H1 (cell line): Measurements from ENCODE around the gene CDKN1A. TPM values are rescaled to one million over a fixed set of nuclear protein-coding genes. Genes with fewer than 3 reads are reported as not detected.

Experiments used
- CTCF ChIA-PET: fragments of 300-600 bp; sonication (Branson Sonifier 250); formaldehyde crosslinking; loops from one replicate; lab custom pipeline; 2021; ENCODE audit not compliant: partially characterized antibody; lab: Charles Lee
- POLR2A ChIA-PET: fragments of 300-600 bp; sonication (Branson Sonifier 250); formaldehyde crosslinking; loops from one replicate; lab custom pipeline; 2021; ENCODE audit warnings: inconsistent platforms; ENCODE audit not compliant: partially characterized antibody; lab: Charles Lee
- DNase-seq, 2 experiments: peaks; one replicate each; pipeline versions ENCODE4 v3.0.0 to v3.0.0-alpha.2; 2010 to 2022; ENCODE audit warnings: low spot score in 2 of 2, low read depth in 1 of 2, mixed read lengths in 1 of 2
- FAIRE-seq: peaks from 2 replicates; lab custom pipeline; 2011; peaks lifted over from hg19 to GRCh38; lab: Jason Lieb, UNC
- H2AFZ ChIP-seq: 2 replicates; pipeline ENCODE4 v1.8.1; 2012; ENCODE audit warnings: low read length, inconsistent platforms
- H2AK5ac ChIP-seq: 2 replicates; pipeline ENCODE4 v1.6.1; 2013; ENCODE audit warnings: low read depth, low read length
- H2BK120ac ChIP-seq: replicated peaks from 2 replicates; pipeline ENCODE3; 2013; ENCODE audit warnings: low read depth, low read length, inconsistent platforms
- H2BK12ac ChIP-seq: 2 replicates; pipeline ENCODE4 v1.6.1; 2013; ENCODE audit warnings: low read depth, low read length
- H2BK15ac ChIP-seq: 2 replicates; pipeline ENCODE4 v1.6.1; 2013; ENCODE audit warnings: low read length
- H2BK20ac ChIP-seq: 2 replicates; pipeline ENCODE4 v1.6.1; 2013; ENCODE audit warnings: low read length
- H2BK5ac ChIP-seq: 2 replicates; pipeline ENCODE4 v1.6.1; 2013; ENCODE audit warnings: low read depth, low read length
- H3K14ac ChIP-seq: 2 replicates; pipeline ENCODE4 v1.6.1; 2013; ENCODE audit warnings: inconsistent platforms; ENCODE audit not compliant: insufficient read length
- H3K18ac ChIP-seq: 2 replicates; pipeline ENCODE4 v1.6.1; 2013; ENCODE audit warnings: low read length; ENCODE audit errors: extremely low read depth
- H3K23ac ChIP-seq: 2 replicates; pipeline ENCODE4 v1.6.1; 2013; ENCODE audit warnings: inconsistent platforms; ENCODE audit not compliant: insufficient read length
- H3K23me2 ChIP-seq: 2 replicates; pipeline ENCODE4 v1.6.1; 2013; ENCODE audit warnings: low read depth, low read length
- H3K27ac ChIP-seq: 2 replicates; pipeline ENCODE4 v1.6.1; 2011; ENCODE audit warnings: low read depth, low read length, inconsistent platforms
- H3K27me3 ChIP-seq, 4 experiments: replicated peaks in 1 of 4; 1 replicate in 1 of 4; 2 replicates in 3 of 4; pipeline versions ENCODE4 v1.6.1 to v1.8.1; 2011 to 2013; ENCODE audit warnings: low read length in 3 of 4, mild to moderate bottlenecking in 3 of 4, inconsistent platforms in 2 of 4, mixed read lengths in 2 of 4, moderate library complexity in 1 of 4; ENCODE audit not compliant: control insufficient read depth in 3 of 4, insufficient read depth in 3 of 4; ENCODE audit errors: extremely low read depth in 1 of 4
- H3K36me3 ChIP-seq, 4 experiments: 2 replicates each; pipeline versions ENCODE4 v1.6.1 to v1.8.1; 2011 to 2013; ENCODE audit warnings: mild to moderate bottlenecking in 4 of 4, low read length in 3 of 4, moderate library complexity in 2 of 4, control low read depth in 1 of 4, inconsistent platforms in 1 of 4; ENCODE audit not compliant: insufficient read depth in 4 of 4, control insufficient read depth in 2 of 4
- H3K4ac ChIP-seq: replicated peaks from 2 replicates; pipeline ENCODE3; 2013; ENCODE audit warnings: low read length, low read depth, mixed read lengths, inconsistent platforms; ENCODE audit not compliant: insufficient read length
- H3K4me1 ChIP-seq, 4 experiments: replicated peaks in 1 of 4; 1 replicate in 1 of 4; 2 replicates in 3 of 4; pipeline versions ENCODE4 v1.6.1 to v1.8.1; 2011 to 2013; ENCODE audit warnings: low read length in 3 of 4, inconsistent platforms in 2 of 4, mixed read lengths in 1 of 4; ENCODE audit not compliant: insufficient read depth in 4 of 4, control insufficient read depth in 3 of 4
- H3K4me2 ChIP-seq, 2 experiments: 2 replicates each; pipeline versions ENCODE4 v1.6.1 to v1.8.1; 2011 to 2013; ENCODE audit warnings: low read depth in 2 of 2, low read length in 2 of 2, control low read depth in 1 of 2, inconsistent platforms in 1 of 2, mild to moderate bottlenecking in 1 of 2; ENCODE audit not compliant: insufficient read depth in 1 of 2
- H3K4me3 ChIP-seq, 4 experiments: fragments of 200-600, 300-600 bp in 1 of 4; sonication (generic), shearing (Covaris generic), sonication (Bioruptor Twin) in 1 of 4; 2 replicates each; pipeline versions ENCODE4 v1.5.1 to v1.8.1; 2011 to 2016; ENCODE audit warnings: low read length in 4 of 4, low read depth in 3 of 4, control low read depth in 2 of 4, inconsistent platforms in 2 of 4, mild to moderate bottlenecking in 2 of 4, mixed read lengths in 1 of 4, moderate library complexity in 1 of 4; ENCODE audit not compliant: insufficient read depth in 2 of 4; ENCODE audit errors: extremely low read depth in 1 of 4
- H3K56ac ChIP-seq: replicated peaks from 2 replicates; pipeline ENCODE3; 2013; ENCODE audit warnings: low read depth, mild to moderate bottlenecking, mixed read lengths, low read length, inconsistent platforms; ENCODE audit not compliant: insufficient read length
- H3K79me1 ChIP-seq: 2 replicates; pipeline ENCODE4 v1.6.1; 2013; ENCODE audit warnings: low read depth, low read length, control low read depth
- H3K79me2 ChIP-seq, 2 experiments: 2 replicates each; pipeline versions ENCODE4 v1.6.1 to v1.8.1; 2012 to 2013; ENCODE audit warnings: low read length in 2 of 2, mild to moderate bottlenecking in 2 of 2, inconsistent platforms in 1 of 2; ENCODE audit not compliant: insufficient read depth in 2 of 2, control insufficient read depth in 1 of 2
- H3K9ac ChIP-seq, 4 experiments: replicated peaks in 1 of 4; 1 replicate in 1 of 4; 2 replicates in 3 of 4; pipeline versions ENCODE4 v1.6.1 to v1.8.1; 2011 to 2013; ENCODE audit warnings: low read depth in 3 of 4, low read length in 3 of 4, control low read depth in 2 of 4, mild to moderate bottlenecking in 2 of 4, moderate library complexity in 2 of 4, inconsistent platforms in 1 of 4; ENCODE audit errors: extremely low read depth in 1 of 4
- H3K9me3 ChIP-seq, 2 experiments: 2 replicates each; pipeline versions ENCODE4 v1.6.1 to v1.8.1; 2012 to 2013; ENCODE audit warnings: mild to moderate bottlenecking in 2 of 2, moderate library complexity in 2 of 2, control low read depth in 1 of 2, inconsistent platforms in 1 of 2, low read depth in 1 of 2, low read length in 1 of 2, mixed read lengths in 1 of 2; ENCODE audit not compliant: insufficient read depth in 2 of 2
- H4K20me1 ChIP-seq, 2 experiments: replicated peaks in 1 of 2; 2 replicates each; pipeline versions ENCODE3 to v1.8.1; 2011 to 2013; ENCODE audit warnings: inconsistent platforms in 2 of 2, low read length in 2 of 2, mild to moderate bottlenecking in 1 of 2; ENCODE audit not compliant: insufficient read depth in 2 of 2, control insufficient read depth in 1 of 2
- H4K5ac ChIP-seq: 2 replicates; pipeline ENCODE4 v1.6.1; 2013; ENCODE audit warnings: low read length, low read depth, mixed read lengths, inconsistent platforms; ENCODE audit not compliant: insufficient read length
- H4K8ac ChIP-seq: 2 replicates; pipeline ENCODE4 v1.8.0; 2013; ENCODE audit warnings: mild to moderate bottlenecking, moderate library complexity, low read length, inconsistent platforms; ENCODE audit not compliant: insufficient read depth; ENCODE audit errors: extremely low read depth
- H4K91ac ChIP-seq: replicated peaks from 2 replicates; pipeline ENCODE3; 2013; ENCODE audit warnings: low read length, mixed read lengths, inconsistent platforms; ENCODE audit not compliant: insufficient read length
- CHD1 ChIP-seq: IDR thresholded peaks from 2 replicates; pipeline ENCODE4 v1.6.1; 2012; ENCODE audit warnings: low read depth, low read length, improper control_type of control experiment
- CHD2 ChIP-seq: IDR thresholded peaks from 2 replicates; pipeline ENCODE4 v1.6.1; 2012; ENCODE audit warnings: low read length, improper control_type of control experiment
- CTBP2 ChIP-seq: IDR thresholded peaks from 2 replicates; pipeline ENCODE4 v1.7.0; 2011; ENCODE audit warnings: borderline replicate concordance, mild to moderate bottlenecking, moderate library complexity, mixed read lengths, low read length; ENCODE audit not compliant: insufficient read depth, insufficient read length
- EGR1 ChIP-seq: IDR thresholded peaks from 2 replicates; pipeline ENCODE4 v1.6.1; 2011; ENCODE audit warnings: low read depth, low read length, borderline replicate concordance
- EZH2 ChIP-seq: fragments of 200-600 bp; sonication (generic); IDR thresholded peaks from 2 replicates; pipeline ENCODE4 v1.7.1; 2012; ENCODE audit warnings: low read depth, mild to moderate bottlenecking, moderate library complexity, low read length, inconsistent platforms; ENCODE audit not compliant: severe bottlenecking
- HDAC2 ChIP-seq, 2 experiments: fragments of 300-600 bp in 1 of 2; sonication (generic) in 1 of 2; IDR thresholded peaks; 2 replicates each; pipeline ENCODE4 v1.6.1; 2011 to 2012; ENCODE audit warnings: low read depth in 2 of 2, low read length in 2 of 2, mild to moderate bottlenecking in 2 of 2, moderate library complexity in 2 of 2, borderline replicate concordance in 1 of 2, inconsistent platforms in 1 of 2
- HDAC6 ChIP-seq: IDR thresholded peaks from one replicate; pipeline ENCODE4 v1.7.1; 2012; ENCODE audit warnings: low read depth, mild to moderate bottlenecking, inconsistent platforms, low read length, moderate library complexity
- RAD21 ChIP-seq, 2 experiments: IDR thresholded peaks in 1 of 2; conservative IDR thresholded peaks in 1 of 2; 2 replicates each; pipeline ENCODE4 v1.6.1; 2011; ENCODE audit warnings: low read depth in 2 of 2, low read length in 2 of 2, improper control_type of control experiment in 1 of 2, inconsistent platforms in 1 of 2, mild to moderate bottlenecking in 1 of 2, moderate library complexity in 1 of 2
- RXRA ChIP-seq: IDR thresholded peaks from 2 replicates; pipeline ENCODE4 v1.6.1; 2011; ENCODE audit warnings: low read depth, mild to moderate bottlenecking, low read length, moderate library complexity; ENCODE audit not compliant: insufficient read depth
- TBP ChIP-seq: IDR thresholded peaks from 2 replicates; pipeline ENCODE4 v1.6.1; 2011; ENCODE audit warnings: low read depth, low read length, improper control_type of control experiment
- YY1 ChIP-seq: IDR thresholded peaks from 2 replicates; pipeline ENCODE4 v1.6.1; 2011; ENCODE audit warnings: low read depth, mild to moderate bottlenecking, low read length
- WGBS, 2 experiments: shearing (Covaris generic) in 1 of 2; methylation state at CpG; one replicate each; pipeline versions ENCODE4 v1.1.6 to v1.1.7; 2013 to 2015; ENCODE audit warnings: low lambda C conversion rate in 2 of 2, mixed read lengths in 2 of 2, inconsistent platforms in 1 of 2, low coverage in 1 of 2, missing lambda C conversion rate in 1 of 2; ENCODE audit not compliant: insufficient replicate concordance in 2 of 2, insufficient coverage in 1 of 2, insufficient read length in 1 of 2; ENCODE audit errors: extremely low coverage in 1 of 2, missing lambda C conversion rate in 1 of 2; 5-methylcytosine and 5-hydroxymethylcytosine counted together
- polyA plus RNA-seq, 7 experiments: library from polyadenylated mRNA; depleted of rRNA in 3 of 7; stranded (reverse) in 5 of 7; unstranded in 2 of 7; fragments of >200 nt in 5 of 7; fragments of 200-250 nt in 2 of 7; gene quantifications; 1 replicate in 5 of 7; 2 replicates in 1 of 7; 4 replicates in 1 of 7; pipeline versions ENCODE4 v1.2.1 to v1.2.3, GENCODE V29; 2011 to 2013; ENCODE audit warnings: missing spikeins in 2 of 7, mixed read lengths in 2 of 7
- total RNA-seq: library from RNA; stranded (reverse); fragmentation: NEBNext Ultra II Directional; extraction: Animal tissue kit (Norgen Biotek cat#: 25700); gene quantifications from 2 replicates; pipeline ENCODE4 v1.2.1, GENCODE V29; 2021
- TF ChIP-seq, protein P1 (sequence below): IDR thresholded peaks from 2 replicates; pipeline ENCODE4 v1.6.1; 2011; ENCODE audit warnings: low read length, improper control_type of control experiment

CDKN1A gene
- total and polyA plus RNA-seq, 2 of the 8 experiments (the other 6 are each of a cell fraction or from before 2014, with no cell fraction given), result 15.2 to 36.0 TPM

DNA sequence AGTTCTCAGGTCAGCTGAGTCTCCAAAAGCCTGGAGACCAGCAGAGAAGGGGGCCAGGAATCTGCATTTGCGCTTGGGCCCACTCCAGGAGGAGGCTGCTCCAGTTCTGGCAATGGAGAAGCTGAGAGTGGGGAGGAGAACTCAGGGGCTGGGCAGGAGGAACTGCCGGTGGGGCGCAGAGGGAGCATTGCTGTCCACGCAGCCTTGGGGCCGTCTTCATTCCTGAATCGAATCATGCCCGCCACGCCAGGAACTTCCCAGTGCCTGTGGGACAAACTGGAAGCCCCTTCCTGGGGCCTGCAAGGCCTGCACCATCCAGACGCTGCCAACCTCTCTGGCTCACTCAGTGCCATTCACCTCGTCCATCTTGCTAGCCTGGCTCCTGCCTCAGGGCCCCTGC lies 36.0 kb downstream of the CDKN1A start:
- no peak for FAIRE-seq
- WGBS, 2 experiments, result 94% methylated on average over 10 of the region's 10 CpGs; no CpG with 5 or more reads in 1 of the 2 experiments
- Histone ChIP-seq H3K23me2 (no peaks in the 10 kb centered on the region), H3K56ac (no peak overlapping the region), H3K18ac (no peak overlapping the region), H3K79me2 (no peaks in the 10 kb centered on the region), H3K36me3 (no peaks in the 10 kb centered on the region), H2BK12ac (no peak overlapping the region), H2AK5ac (no peak overlapping the region), H3K4me3 (no peak overlapping the region), H3K79me1 (no peaks in the 10 kb centered on the region; the same call in 1 of the 2 replicates), H3K4me1 (peaks cover 0 to 9% (median 6%) of the 10 kb centered on the region in 4 experiments; a peak in 5 of 7 replicates), H2BK20ac (no peak overlapping the region), H3K23ac (no peak overlapping the region), H4K5ac (no peak overlapping the region), H2BK5ac (no peak overlapping the region), H3K27ac (no peak overlapping the region), H4K8ac (no peak overlapping the region), H3K27me3 (no peaks in the 10 kb centered on the region), H3K9me3 (no peaks in the 10 kb centered on the region), H2AFZ (no peak overlapping the region), H2BK15ac (no peak overlapping the region), H2BK120ac (no peak overlapping the region), H3K4me2 (no peak overlapping the region), H3K9ac (no peak overlapping the region), H3K14ac (no peak overlapping the region), H4K20me1 (no peaks in the 10 kb centered on the region), H4K91ac (no peak overlapping the region), H3K4ac (no peak overlapping the region)
- ChIA-PET POLR2A (interaction anchor here (0.8 to 1.2 kb wide), 2 partner anchors 9 to 117 kb away, joined by 3 read pairs; no protein-coding TSS in a partner anchor), CTCF (interaction anchor here (1.4 to 1.5 kb wide), 3 partner anchors 10 to 100 kb away, joined by 3 to 5 read pairs (median 3); no protein-coding TSS in a partner anchor)
- no peak for DNase-seq
- TF ChIP-seq HDAC6 (no peak), CHD1 (no peak), EZH2 (no peak), RXRA (no peak), CTBP2 (no peak), CHD2 (no peak), TBP (no peak), YY1 (no peak), EGR1 (no peak), HDAC2 (IDR thresholded peaks at IDR 0.05; ENCODE audit: borderline replicate concordance in 1 of 2, low read depth in 2 of 2, low read length in 2 of 2) (no peak), RAD21 (IDR thresholded peaks at IDR 0.05 in 1 of 2, conservative IDR thresholded peaks at IDR 0.05 in 1 of 2; ENCODE audit: low read depth in 2 of 2, low read length in 2 of 2) (no peak)
- TF ChIP-seq, protein P1, sequence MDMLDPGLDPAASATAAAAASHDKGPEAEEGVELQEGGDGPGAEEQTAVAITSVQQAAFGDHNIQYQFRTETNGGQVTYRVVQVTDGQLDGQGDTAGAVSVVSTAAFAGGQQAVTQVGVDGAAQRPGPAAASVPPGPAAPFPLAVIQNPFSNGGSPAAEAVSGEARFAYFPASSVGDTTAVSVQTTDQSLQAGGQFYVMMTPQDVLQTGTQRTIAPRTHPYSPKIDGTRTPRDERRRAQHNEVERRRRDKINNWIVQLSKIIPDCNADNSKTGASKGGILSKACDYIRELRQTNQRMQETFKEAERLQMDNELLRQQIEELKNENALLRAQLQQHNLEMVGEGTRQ, result no peak
